Right kidney (tissue), 1 donor: ENCODE data around the gene YEATS2.
A peak's percentile ranks its signal among the peaks of the same experiment; 100 is the strongest.
"Not testable (repeated sequence)": the region's sequence is repeated elsewhere in the genome, so short reads cannot be mapped to it uniquely, and the experiment has no call there.

ENCODE experiments used
- DNase-seq: peaks from one replicate; pipeline ENCODE4 v3.0.0-alpha.2; 2016

Gene YEATS2

GRCh38 chr3:183711516-183711915 is 13.9 kb downstream of the YEATS2 start:
- DNase-seq, result no peak

- no peak for DNase-seq
Observed at GRCh38 chr3:183714622-183715021, 17.0 kb downstream of the YEATS2 start.

GRCh38 chr3:183718012-183718411 is 20.4 kb downstream of the YEATS2 start:
- DNase-seq, result no peak

GRCh38 chr3:183725387-183725786 is 27.8 kb downstream of the YEATS2 start:
- no peak for DNase-seq

- no peak for DNase-seq
Observed at GRCh38 chr3:183728204-183728603, 30.6 kb downstream of the YEATS2 start.

GRCh38 chr3:183730361-183730760 is 32.8 kb downstream of the YEATS2 start:
- no peak for DNase-seq

GRCh38 chr3:183731611-183732010 is 34.0 kb downstream of the YEATS2 start:
- DNase-seq, result no peak

GRCh38 chr3:183733553-183733952 is 36.0 kb downstream of the YEATS2 start:
- no peak for DNase-seq

- DNase-seq, result no peak
Observed at GRCh38 chr3:183734750-183735494, 37.3 kb downstream of the YEATS2 start.

GRCh38 chr3:183737116-183737515 is 39.5 kb downstream of the YEATS2 start:
- no peak for DNase-seq

GRCh38 chr3:183740154-183740553 is 42.6 kb downstream of the YEATS2 start:
- DNase-seq, result not testable (repeated sequence)

GRCh38 chr3:183743231-183743630 is 45.6 kb downstream of the YEATS2 start:
- DNase-seq, result no peak

GRCh38 chr3:183745300-183746098 is 47.9 kb downstream of the YEATS2 start:
- no peak for DNase-seq

GRCh38 chr3:183754052-183754451 is 56.5 kb downstream of the YEATS2 start:
- no peak for DNase-seq

- no peak for DNase-seq
Observed at GRCh38 chr3:183762304-183762703, 64.7 kb downstream of the YEATS2 start.

GRCh38 chr3:183764847-183765731 is 67.5 kb downstream of the YEATS2 start:
- DNase-seq, result no peak

GRCh38 chr3:183766107-183766506 is 68.5 kb downstream of the YEATS2 start:
- DNase-seq, result no peak

GRCh38 chr3:183766745-183767606 is 69.4 kb downstream of the YEATS2 start:
- DNase-seq, result peak; percentile 37

GRCh38 chr3:183768114-183768513 is 70.5 kb downstream of the YEATS2 start:
- DNase-seq, result no peak

GRCh38 chr3:183769453-183769852 is 71.9 kb downstream of the YEATS2 start:
- no peak for DNase-seq

- no peak for DNase-seq
Observed at GRCh38 chr3:183774631-183775030, 77.0 kb downstream of the YEATS2 start.

GRCh38 chr3:183775781-183776180 is 78.2 kb downstream of the YEATS2 start:
- DNase-seq, result no peak
